ENCODE measurements around the gene CREBZF.

The CREBZF gene

GRCh38 chr11:85663753-85664614 lies 945 bp downstream of the CREBZF start:
- H3K79me2 ChIP-seq (ENCODE audit: insufficient read depth, low read length), result peaks cover 53% of the 10 kb centered on the region
- H3K4me1 ChIP-seq (ENCODE audit: insufficient read depth, low read length, severe bottlenecking), result peaks cover 44% of the 10 kb centered on the region
- peaks cover 46% of the 10 kb centered on the region for H3K36me3 ChIP-seq (ENCODE audit: insufficient read depth, low read length)
- peak overlapping the region; percentile 88 for H3K4me2 ChIP-seq (ENCODE audit: low read length)
- TF ChIP-seq, protein P1, sequence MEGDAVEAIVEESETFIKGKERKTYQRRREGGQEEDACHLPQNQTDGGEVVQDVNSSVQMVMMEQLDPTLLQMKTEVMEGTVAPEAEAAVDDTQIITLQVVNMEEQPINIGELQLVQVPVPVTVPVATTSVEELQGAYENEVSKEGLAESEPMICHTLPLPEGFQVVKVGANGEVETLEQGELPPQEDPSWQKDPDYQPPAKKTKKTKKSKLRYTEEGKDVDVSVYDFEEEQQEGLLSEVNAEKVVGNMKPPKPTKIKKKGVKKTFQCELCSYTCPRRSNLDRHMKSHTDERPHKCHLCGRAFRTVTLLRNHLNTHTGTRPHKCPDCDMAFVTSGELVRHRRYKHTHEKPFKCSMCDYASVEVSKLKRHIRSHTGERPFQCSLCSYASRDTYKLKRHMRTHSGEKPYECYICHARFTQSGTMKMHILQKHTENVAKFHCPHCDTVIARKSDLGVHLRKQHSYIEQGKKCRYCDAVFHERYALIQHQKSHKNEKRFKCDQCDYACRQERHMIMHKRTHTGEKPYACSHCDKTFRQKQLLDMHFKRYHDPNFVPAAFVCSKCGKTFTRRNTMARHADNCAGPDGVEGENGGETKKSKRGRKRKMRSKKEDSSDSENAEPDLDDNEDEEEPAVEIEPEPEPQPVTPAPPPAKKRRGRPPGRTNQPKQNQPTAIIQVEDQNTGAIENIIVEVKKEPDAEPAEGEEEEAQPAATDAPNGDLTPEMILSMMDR (IDR thresholded peaks at IDR 0.05; ENCODE audit: low read length), result peak; percentile 51
- TF ChIP-seq EZH2 (IDR thresholded peaks at IDR 0.05; ENCODE audit: borderline replicate concordance, low read length), result no peak
- H3K9me3 ChIP-seq (ENCODE audit: low read length), result no peaks in the 10 kb centered on the region
- H3K9me2 ChIP-seq (ENCODE audit: low read depth, low read length), result no peaks in the 10 kb centered on the region
- no peak overlapping the region for H2AFZ ChIP-seq (ENCODE audit: low read length)
- H4K20me1 ChIP-seq (ENCODE audit: insufficient read depth, low read length), result peaks cover 10% of the 10 kb centered on the region; the same call in 1 of the 2 replicates
- H3K4me3 ChIP-seq (ENCODE audit: low read depth, low read length, poor library complexity, severe bottlenecking), result peak overlapping the region; percentile 88
- no peaks in the 10 kb centered on the region for H3F3A ChIP-seq (ENCODE audit: insufficient read depth, low read length)
- no peaks in the 10 kb centered on the region for H3K27me3 ChIP-seq (ENCODE audit: insufficient read depth, low read length)
- peak overlapping the region; percentile 96 for H3K9ac ChIP-seq (ENCODE audit: low read length)
- H3K27ac ChIP-seq (ENCODE audit: low read depth, low read length, poor library complexity, severe bottlenecking), result peak overlapping the region; percentile 84

- peak overlapping the region; percentile 96 for H3K9ac ChIP-seq (ENCODE audit: low read length)
- TF ChIP-seq EZH2 (IDR thresholded peaks at IDR 0.05; ENCODE audit: borderline replicate concordance, low read length), result no peak
- TF ChIP-seq, protein P1 (IDR thresholded peaks at IDR 0.05; ENCODE audit: low read length), result no peak
- H2AFZ ChIP-seq (ENCODE audit: low read length), result no peak overlapping the region
- no peak overlapping the region for H3K27ac ChIP-seq (ENCODE audit: low read depth, low read length, poor library complexity, severe bottlenecking)
- peaks cover 46% of the 10 kb centered on the region for H3K4me1 ChIP-seq (ENCODE audit: insufficient read depth, low read length, severe bottlenecking)
- no peaks in the 10 kb centered on the region for H3F3A ChIP-seq (ENCODE audit: insufficient read depth, low read length)
- no peaks in the 10 kb centered on the region for H3K9me3 ChIP-seq (ENCODE audit: low read length)
- H3K9me2 ChIP-seq (ENCODE audit: low read depth, low read length), result no peaks in the 10 kb centered on the region
- H3K4me2 ChIP-seq (ENCODE audit: low read length), result peak overlapping the region; percentile 88
- peaks cover 10% of the 10 kb centered on the region; the same call in 1 of the 2 replicates for H4K20me1 ChIP-seq (ENCODE audit: insufficient read depth, low read length)
- H3K27me3 ChIP-seq (ENCODE audit: insufficient read depth, low read length), result no peaks in the 10 kb centered on the region
- H3K4me3 ChIP-seq (ENCODE audit: low read depth, low read length, poor library complexity, severe bottlenecking), result peak overlapping the region; percentile 88
- H3K79me2 ChIP-seq (ENCODE audit: insufficient read depth, low read length), result peaks cover 60% of the 10 kb centered on the region
- H3K36me3 ChIP-seq (ENCODE audit: insufficient read depth, low read length), result peaks cover 54% of the 10 kb centered on the region
These were observed 1.7 kb downstream of the CREBZF start for GRCh38 chr11:85663080-85663752.

DNA sequence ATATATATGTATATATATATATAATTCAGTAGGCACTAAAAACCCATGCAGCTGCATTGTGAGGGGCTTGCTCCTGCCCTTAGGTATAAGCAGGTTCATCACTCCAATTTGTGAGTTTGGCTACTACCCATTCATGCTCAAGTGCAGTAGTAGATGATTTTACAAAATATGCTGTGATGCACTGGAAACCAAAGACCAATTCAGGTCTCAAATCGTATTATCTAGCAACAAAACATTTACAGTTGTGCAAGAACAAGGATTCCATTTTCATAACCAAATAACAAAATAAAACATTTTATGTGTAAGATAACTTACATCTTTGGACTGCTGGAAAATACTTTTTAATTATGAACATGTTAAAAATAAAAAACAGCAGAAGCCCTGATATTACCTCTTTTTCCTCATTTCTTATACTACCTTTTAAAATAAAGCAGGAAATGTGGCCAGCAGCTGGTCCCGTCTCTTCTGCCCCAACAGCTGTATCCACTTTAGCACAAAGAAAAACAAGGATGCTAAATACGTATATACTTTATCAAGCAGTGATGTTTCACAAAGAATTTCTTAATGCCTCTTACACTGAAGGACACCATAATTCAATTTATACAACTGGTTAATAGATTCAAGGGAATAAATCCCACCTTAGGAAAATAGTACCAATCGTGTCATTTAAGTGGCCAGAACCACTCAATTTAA lies 2.8 kb downstream of the CREBZF start:
- Histone ChIP-seq H3K27me3 (ENCODE audit: insufficient read depth, low read length) (no peaks in the 10 kb centered on the region), H3K27ac (ENCODE audit: low read depth, low read length, poor library complexity, severe bottlenecking) (no peak overlapping the region), H3K79me2 (ENCODE audit: insufficient read depth, low read length) (peaks cover 64% of the 10 kb centered on the region), H2AFZ (ENCODE audit: low read length) (no peak overlapping the region), H3K9me3 (ENCODE audit: low read length) (no peaks in the 10 kb centered on the region), H3K4me2 (ENCODE audit: low read length) (peak overlapping the region; percentile 88), H3F3A (ENCODE audit: insufficient read depth, low read length) (no peaks in the 10 kb centered on the region), H3K4me1 (ENCODE audit: insufficient read depth, low read length, severe bottlenecking) (peaks cover 46% of the 10 kb centered on the region), H3K9me2 (ENCODE audit: low read depth, low read length) (no peaks in the 10 kb centered on the region), H3K9ac (ENCODE audit: low read length) (peak overlapping the region; percentile 96), H3K36me3 (ENCODE audit: insufficient read depth, low read length) (peaks cover 65% of the 10 kb centered on the region), H4K20me1 (ENCODE audit: insufficient read depth, low read length) (peaks cover 10% of the 10 kb centered on the region; the same call in 1 of the 2 replicates), H3K4me3 (ENCODE audit: low read depth, low read length, poor library complexity, severe bottlenecking) (peak overlapping the region; percentile 88)
- no peak for TF ChIP-seq EZH2 (IDR thresholded peaks at IDR 0.05; ENCODE audit: borderline replicate concordance, low read length)
- TF ChIP-seq, protein P1 (IDR thresholded peaks at IDR 0.05; ENCODE audit: low read length), result no peak
